NCI-H2227 (cell line): Measurements from ENCODE around the gene MTARC2.

Source experiments
- DNase-seq: peaks from one replicate; lab custom pipeline; 2025; ENCODE audit not compliant: unreplicated experiment; lab: John Stamatoyannopoulos, UW

Gene MTARC2

GRCh38 chr1:220767312-220768125 lies 19.4 kb downstream of the MTARC2 start:
- no peak for DNase-seq

GRCh38 chr1:220768126-220768601 lies 20.0 kb downstream of the MTARC2 start:
- no peak for DNase-seq

GRCh38 chr1:220769205-220769604 lies 21.1 kb downstream of the MTARC2 start:
- DNase-seq: no peak

- DNase-seq: no peak
These were observed 22.3 kb downstream of the MTARC2 start for GRCh38 chr1:220770245-220770913.

GRCh38 chr1:220772846-220773245 lies 24.7 kb downstream of the MTARC2 start:
- no peak for DNase-seq

DNA sequence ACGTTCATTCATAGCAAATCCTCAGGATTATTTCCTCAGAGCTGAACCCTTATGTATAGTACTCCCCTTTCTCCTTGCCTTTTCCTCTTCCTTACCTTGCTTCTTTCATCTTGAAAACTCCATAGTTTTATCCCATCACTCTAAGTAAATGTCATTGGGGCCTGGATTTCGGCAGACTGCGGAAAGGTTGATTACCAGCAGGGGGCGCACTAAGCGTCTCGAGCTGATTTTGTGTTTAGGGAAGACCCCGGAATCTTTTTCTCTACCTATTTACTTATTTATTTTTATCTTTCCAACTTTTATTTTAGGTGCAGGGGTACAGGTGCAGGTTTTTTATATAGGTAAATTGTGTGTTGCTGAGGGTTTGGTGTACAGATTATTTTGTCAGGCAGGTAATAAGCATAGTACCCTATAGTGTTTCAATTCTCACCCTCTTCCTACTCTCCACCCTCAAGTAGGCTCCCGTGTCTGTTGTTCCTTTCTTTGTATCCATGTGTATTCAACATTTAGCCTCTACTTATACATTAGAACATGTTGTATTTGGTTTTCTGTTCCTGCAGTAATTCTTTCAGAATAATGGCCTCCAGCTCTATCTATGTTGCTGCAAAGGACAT lies 27.2 kb downstream of the MTARC2 start:
- peak; percentile 44 for DNase-seq

GRCh38 chr1:220776254-220776653 lies 28.1 kb downstream of the MTARC2 start:
- DNase-seq: no peak

DNA sequence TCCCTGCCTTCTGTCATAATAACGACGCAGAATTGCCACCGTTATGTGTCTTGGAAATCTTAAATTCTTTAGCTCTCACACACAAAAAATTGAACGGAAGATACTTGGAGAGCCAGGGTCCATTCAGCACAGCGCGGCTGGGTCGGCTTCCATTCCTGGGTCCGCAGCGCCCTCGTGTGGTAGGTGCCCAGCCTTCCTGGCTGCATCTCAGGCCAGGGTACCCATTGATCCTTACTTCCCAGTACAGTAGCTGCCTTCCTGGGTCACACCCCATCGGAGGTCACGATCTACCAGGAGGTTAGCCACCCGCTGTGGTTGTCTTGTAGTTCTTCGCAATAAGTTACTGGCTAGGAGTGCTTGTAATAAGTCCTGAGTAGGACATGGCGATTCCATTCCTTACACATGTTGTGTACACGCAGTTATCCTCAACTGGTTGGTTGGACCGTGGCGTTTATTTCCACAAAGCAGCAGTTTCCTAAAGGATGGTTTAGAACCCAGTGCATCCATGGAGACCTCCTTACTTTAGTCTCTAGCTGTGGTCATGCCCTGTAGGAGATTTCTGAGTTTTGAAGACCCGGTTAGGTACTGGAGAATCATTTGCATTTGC lies 28.7 kb downstream of the MTARC2 start:
- peak; percentile 86 for DNase-seq

- no peak for DNase-seq
These were observed 35.3 kb downstream of the MTARC2 start for GRCh38 chr1:220783453-220783852.

- no peak for DNase-seq
These were observed 36.6 kb downstream of the MTARC2 start for GRCh38 chr1:220784751-220785150.

DNA sequence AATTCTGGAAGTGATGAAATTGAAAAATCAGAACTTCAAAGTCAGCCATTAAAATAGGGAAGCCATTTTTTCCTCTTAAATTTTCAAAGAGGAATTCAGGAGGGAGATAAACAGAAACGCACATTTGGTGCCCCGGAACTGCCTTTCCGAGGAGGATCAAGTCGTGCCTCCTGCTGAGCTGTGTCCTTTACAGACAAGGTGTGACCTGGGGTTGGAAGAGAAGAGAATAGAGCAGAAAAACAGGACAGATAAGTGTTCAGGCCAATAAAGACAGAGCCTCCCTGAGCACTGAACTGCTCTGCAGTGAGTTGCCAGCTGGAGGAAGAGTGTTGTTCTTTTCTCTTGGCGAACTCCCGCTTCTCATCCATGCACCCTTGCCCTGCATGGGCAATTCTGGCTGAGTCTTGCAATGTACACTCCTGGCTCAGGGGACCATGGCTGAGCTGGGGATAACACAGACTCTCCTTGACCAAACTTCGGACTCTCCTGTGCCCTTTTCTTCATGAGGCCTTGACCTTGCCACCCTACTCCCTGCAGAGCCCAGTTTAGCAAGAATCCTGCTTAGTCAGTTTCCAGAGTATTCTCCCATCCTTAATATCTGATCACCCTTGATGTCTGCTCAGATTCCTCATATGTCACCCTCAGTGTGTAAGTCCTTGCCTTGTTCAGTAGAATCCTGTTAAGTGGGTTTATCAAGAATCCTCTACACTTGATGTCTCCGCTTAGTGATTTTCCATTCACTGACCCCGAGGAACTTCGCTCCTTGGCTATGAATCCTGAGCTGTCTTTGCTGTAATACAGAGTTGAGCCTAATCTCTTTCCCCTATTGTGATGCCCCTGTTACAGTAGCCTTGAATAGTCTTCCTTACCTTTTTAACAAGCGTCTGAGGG lies 37.3 kb downstream of the MTARC2 start:
- DNase-seq: no peak

- DNase-seq: no peak
These were observed 37.9 kb downstream of the MTARC2 start for GRCh38 chr1:220786057-220786336.

DNA sequence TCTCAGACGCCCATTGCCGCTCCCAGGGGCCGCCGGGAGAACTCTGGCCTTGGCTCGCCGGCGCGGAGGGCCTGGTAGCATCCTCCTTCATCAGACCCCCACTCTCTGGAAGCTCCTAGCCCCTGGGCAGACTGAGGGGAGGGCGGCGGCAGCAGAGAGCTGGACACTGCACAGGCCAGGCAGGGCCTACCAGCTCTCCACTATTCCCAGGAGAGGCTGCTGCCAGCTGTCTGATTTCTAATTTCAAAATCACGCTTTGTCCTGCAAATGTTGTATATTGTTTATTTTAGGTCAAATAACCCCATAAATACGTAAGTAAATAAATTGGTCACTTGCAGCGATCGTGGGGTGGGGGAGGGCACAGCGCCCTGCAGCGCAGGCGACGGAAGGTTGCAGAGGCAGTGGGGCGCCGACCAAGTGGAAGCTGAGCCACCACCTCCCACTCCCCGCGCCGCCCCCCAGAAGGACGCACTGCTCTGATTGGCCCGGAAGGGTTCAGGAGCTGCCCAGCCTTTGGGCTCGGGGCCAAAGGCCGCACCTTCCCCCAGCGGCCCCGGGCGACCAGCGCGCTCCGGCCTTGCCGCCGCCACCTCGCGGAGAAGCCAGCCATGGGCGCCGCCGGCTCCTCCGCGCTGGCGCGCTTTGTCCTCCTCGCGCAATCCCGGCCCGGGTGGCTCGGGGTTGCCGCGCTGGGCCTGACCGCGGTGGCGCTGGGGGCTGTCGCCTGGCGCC lies 38.4 kb downstream of the MTARC2 start, which contains the start of gene MTARC1:
TSS of gene MTARC1 (plus strand) at position 577 of the 732 bp plus-strand sequence. CDS start at position 609, 32 bp downstream.
- peak; percentile 64 for DNase-seq

GRCh38 chr1:220787069-220787619 lies 39.0 kb downstream of the MTARC2 start:
- DNase-seq: peak; percentile 55

GRCh38 chr1:220788900-220789299 lies 40.8 kb downstream of the MTARC2 start:
- DNase-seq: no peak

DNA sequence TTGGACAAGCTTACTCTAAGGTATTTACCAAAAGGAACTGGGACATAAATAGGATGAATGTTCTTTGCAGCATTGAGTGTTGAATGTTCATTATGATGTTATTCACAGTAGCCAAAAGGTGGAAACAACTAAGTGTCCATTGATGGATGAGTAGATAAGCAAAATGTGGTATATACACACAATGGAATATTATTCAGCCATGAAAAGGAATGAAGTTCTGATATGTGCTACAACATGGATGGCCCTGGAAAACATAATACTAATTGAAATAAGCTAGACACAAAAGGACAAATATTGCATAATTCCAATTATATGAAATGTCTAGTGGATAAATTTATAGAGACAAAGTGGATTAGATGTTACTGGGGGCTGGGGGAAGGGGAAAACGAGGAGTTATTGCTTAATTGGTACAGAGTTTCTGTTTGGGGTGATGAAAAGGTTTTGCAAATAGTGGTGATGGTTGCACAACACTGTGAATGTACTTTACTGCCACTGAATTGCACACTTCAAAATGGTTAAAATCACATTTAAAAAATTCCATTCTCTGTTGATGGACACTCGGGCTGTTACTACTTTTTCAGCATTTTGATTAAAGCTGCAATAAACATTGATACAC lies 41.5 kb downstream of the MTARC2 start:
- DNase-seq: no peak

GRCh38 chr1:220791285-220791684 lies 43.2 kb downstream of the MTARC2 start:
- DNase-seq: no peak

DNA sequence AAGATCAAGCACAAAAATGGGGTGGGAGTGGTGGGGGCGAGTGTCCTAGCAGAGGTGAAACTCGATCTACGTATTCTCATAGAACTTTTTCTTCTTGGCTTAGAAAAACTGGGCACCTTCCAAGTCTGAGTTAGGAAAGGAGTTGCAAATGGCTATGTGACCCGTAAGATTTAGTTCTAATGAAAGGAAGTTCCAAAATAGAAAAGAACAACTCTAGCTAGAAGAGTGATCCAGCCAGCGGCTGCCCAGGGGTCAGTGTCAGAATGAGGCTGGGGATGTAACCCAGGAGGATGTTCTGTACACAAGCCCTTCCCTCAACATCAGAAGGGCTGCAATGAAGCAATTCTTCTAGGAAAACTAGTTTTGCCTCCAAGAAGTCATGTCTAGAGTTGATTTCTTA lies 43.8 kb downstream of the MTARC2 start:
- DNase-seq: no peak

DNA sequence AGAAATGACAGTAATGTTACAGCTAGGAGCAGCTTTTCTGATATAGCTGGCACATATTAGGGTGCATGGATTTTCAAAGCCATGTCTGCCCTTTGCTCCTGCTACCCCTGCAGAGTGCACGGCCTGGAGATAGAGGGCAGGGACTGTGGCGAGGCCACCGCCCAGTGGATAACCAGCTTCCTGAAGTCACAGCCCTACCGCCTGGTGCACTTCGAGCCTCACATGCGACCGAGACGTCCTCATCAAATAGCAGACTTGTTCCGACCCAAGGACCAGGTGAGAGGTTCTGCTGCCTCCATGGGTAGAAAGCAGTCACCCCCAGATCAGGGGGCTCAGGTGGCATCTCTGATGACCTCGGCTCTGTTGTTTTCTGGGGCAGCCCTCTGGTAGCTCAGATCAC lies 48.4 kb downstream of the MTARC2 start:
- DNase-seq: no peak
